NCI-H2171 (cell line): ENCODE results near the gene PPARA.

ENCODE experiments used
- DNase-seq: peaks from one replicate; lab custom pipeline; 2025; lab: John Stamatoyannopoulos, UW

The PPARA gene

GRCh38 chr22:46113910-46114517 is 36.3 kb upstream of the PPARA start:
- DNase-seq: no peak

- DNase-seq: no peak
Observed at GRCh38 chr22:46114518-46115387, 35.6 kb upstream of the PPARA start.

- DNase-seq: no peak
Observed at GRCh38 chr22:46115388-46115678, 35.0 kb upstream of the PPARA start.

GRCh38 chr22:46115755-46116490 is 34.4 kb upstream of the PPARA start:
- DNase-seq: no peak

GRCh38 chr22:46116491-46116958 is 33.8 kb upstream of the PPARA start:
- DNase-seq: peak; percentile 77

- no peak for DNase-seq
Observed at GRCh38 chr22:46117206-46118199, 32.8 kb upstream of the PPARA start.

GRCh38 chr22:46119093-46119728 is 31.1 kb upstream of the PPARA start:
- no peak for DNase-seq

GRCh38 chr22:46119729-46120419 is 30.5 kb upstream of the PPARA start:
- no peak for DNase-seq

GRCh38 chr22:46120420-46120737 is 29.9 kb upstream of the PPARA start:
- no peak for DNase-seq

GRCh38 chr22:46121079-46121478 is 29.2 kb upstream of the PPARA start:
- DNase-seq: no peak

GRCh38 chr22:46121523-46122287 is 28.6 kb upstream of the PPARA start:
- DNase-seq: no peak

- DNase-seq: peak; percentile 32
Observed at GRCh38 chr22:46122511-46122971, 27.8 kb upstream of the PPARA start.

- DNase-seq: no peak
Observed at GRCh38 chr22:46122980-46123693, 27.2 kb upstream of the PPARA start.

GRCh38 chr22:46123694-46124382 is 26.5 kb upstream of the PPARA start:
- DNase-seq: no peak

- DNase-seq: no peak
Observed at GRCh38 chr22:46124383-46125144, 25.8 kb upstream of the PPARA start.

- no peak for DNase-seq
Observed at GRCh38 chr22:46125311-46125710, 25.0 kb upstream of the PPARA start.

GRCh38 chr22:46125816-46126765 is 24.2 kb upstream of the PPARA start:
- no peak for DNase-seq
